Thoracic aorta (tissue), 2 donors: ENCODE measurements around the gene SMNDC1. TPM values are rescaled to one million over a fixed set of nuclear protein-coding genes. Genes with fewer than 3 reads are reported as not detected.
"Not testable (repeated sequence)": the region's sequence is repeated elsewhere in the genome, so short reads cannot be mapped to it uniquely, and the experiment has no call there.

Experiments
- ATAC-seq: fragments of 150-250 bp; one replicate; pipeline ENCODE4 v1.8.0; 2017; ENCODE audit warnings: low read depth; ENCODE audit not compliant: insufficient number of reproducible peaks, low FRiP score
- DNase-seq: peaks from one replicate; pipeline ENCODE4 v3.0.0-alpha.2; 2020; ENCODE audit warnings: low spot score
- H3K27ac ChIP-seq, 2 donors: fragments of 200-600 bp; sonication (generic); 1 replicate in 1 of 2; 2 replicates in 1 of 2; pipeline ENCODE4 v1.5.1; 2016; ENCODE audit warnings: mild to moderate bottlenecking in 2 of 2, moderate library complexity in 2 of 2
- H3K27me3 ChIP-seq: fragments of 200-600 bp; sonication (generic); replicated peaks from 2 replicates; pipeline ENCODE4 v1.6.0; 2016; ENCODE audit warnings: mild to moderate bottlenecking; ENCODE audit not compliant: insufficient read depth
- H3K36me3 ChIP-seq: fragments of 200-600 bp; sonication (generic); one replicate; pipeline ENCODE4 v1.5.1; 2016
- H3K4me1 ChIP-seq, 2 donors: fragments of 200-600 bp; sonication (generic); 1 replicate in 1 of 2; 2 replicates in 1 of 2; pipeline versions ENCODE4 v1.5.1 to v1.6.0; 2016; ENCODE audit warnings: low read depth in 2 of 2, mild to moderate bottlenecking in 1 of 2; ENCODE audit not compliant: control insufficient read depth in 1 of 2
- H3K4me3 ChIP-seq: fragments of 200-600 bp; sonication (generic); 2 replicates; pipeline ENCODE4 v1.5.1; 2016; ENCODE audit warnings: mild to moderate bottlenecking
- H3K9me3 ChIP-seq: fragments of 200-600 bp; sonication (generic); 2 replicates; pipeline ENCODE4 v1.5.1; 2016
- total RNA-seq, 2 donors: library from RNA; depleted of rRNA; stranded (reverse); fragments of >200 nt; gene quantifications; one replicate each; pipeline versions ENCODE4 v1.1.0 to v1.2.3, GENCODE V29; 2016
- TF ChIP-seq, protein P1 (sequence below): fragments of 200-600 bp; sonication (generic); IDR thresholded peaks from one replicate; pipeline ENCODE4 v1.5.1; 2019; ENCODE audit warnings: antibody characterized with exemption

The SMNDC1 gene
- total RNA-seq, 2 donors from 2014 or later = 7.2 to 18.6 TPM

- H3K36me3 ChIP-seq = no peaks in the 10 kb centered on the region
- DNase-seq = no peak
- ATAC-seq = no peak
- H3K4me1 ChIP-seq = peaks cover 26 to 46% of the 10 kb centered on the region in 2 donors
- no peak overlapping the region for H3K4me3 ChIP-seq
- no peaks in the 10 kb centered on the region for H3K27me3 ChIP-seq
- TF ChIP-seq, protein P1, sequence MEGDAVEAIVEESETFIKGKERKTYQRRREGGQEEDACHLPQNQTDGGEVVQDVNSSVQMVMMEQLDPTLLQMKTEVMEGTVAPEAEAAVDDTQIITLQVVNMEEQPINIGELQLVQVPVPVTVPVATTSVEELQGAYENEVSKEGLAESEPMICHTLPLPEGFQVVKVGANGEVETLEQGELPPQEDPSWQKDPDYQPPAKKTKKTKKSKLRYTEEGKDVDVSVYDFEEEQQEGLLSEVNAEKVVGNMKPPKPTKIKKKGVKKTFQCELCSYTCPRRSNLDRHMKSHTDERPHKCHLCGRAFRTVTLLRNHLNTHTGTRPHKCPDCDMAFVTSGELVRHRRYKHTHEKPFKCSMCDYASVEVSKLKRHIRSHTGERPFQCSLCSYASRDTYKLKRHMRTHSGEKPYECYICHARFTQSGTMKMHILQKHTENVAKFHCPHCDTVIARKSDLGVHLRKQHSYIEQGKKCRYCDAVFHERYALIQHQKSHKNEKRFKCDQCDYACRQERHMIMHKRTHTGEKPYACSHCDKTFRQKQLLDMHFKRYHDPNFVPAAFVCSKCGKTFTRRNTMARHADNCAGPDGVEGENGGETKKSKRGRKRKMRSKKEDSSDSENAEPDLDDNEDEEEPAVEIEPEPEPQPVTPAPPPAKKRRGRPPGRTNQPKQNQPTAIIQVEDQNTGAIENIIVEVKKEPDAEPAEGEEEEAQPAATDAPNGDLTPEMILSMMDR = no peak
- H3K9me3 ChIP-seq = no peaks in the 10 kb centered on the region
- no peak overlapping the region for H3K27ac ChIP-seq
Observed at GRCh38 chr10:110258542-110258941, 46.2 kb downstream of the SMNDC1 start.

GRCh38 chr10:110254467-110254866, 50.3 kb downstream of the SMNDC1 start:
- ATAC-seq = no peak
- no peak for DNase-seq
- TF ChIP-seq, protein P1 = no peak
- H3K27me3 ChIP-seq = no peaks in the 10 kb centered on the region
- no peaks in the 10 kb centered on the region for H3K36me3 ChIP-seq
- no peak overlapping the region for H3K4me3 ChIP-seq
- H3K27ac ChIP-seq = peak overlapping the region in 1 of 2 donors; percentile 19
- peaks cover 3 to 45% of the 10 kb centered on the region in 2 donors for H3K4me1 ChIP-seq
- no peaks in the 10 kb centered on the region for H3K9me3 ChIP-seq

DNA sequence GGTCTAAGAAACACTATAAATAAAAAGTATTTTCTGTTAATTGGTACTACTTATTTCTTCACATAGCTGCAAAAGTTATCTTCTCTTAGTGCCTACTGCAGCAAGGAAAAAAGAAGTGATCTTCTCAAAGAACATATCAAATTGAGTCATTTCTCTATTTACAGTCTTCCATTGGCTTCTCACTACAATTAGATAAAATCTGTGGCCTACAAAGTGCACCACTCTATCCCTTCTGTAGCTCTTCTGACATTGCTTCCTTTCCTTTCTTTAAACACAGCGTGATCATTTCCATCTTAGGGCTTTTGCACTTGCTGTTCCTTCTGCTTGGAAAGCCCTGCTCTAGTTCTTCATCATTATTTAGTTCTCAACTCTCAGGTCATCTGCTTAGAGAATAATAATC, 52.6 kb downstream of the SMNDC1 start:
- Histone ChIP-seq H3K27ac (no peak overlapping the region), H3K9me3 (no peaks in the 10 kb centered on the region), H3K36me3 (no peaks in the 10 kb centered on the region), H3K4me3 (no peak overlapping the region), H3K27me3 (no peaks in the 10 kb centered on the region), H3K4me1 (peaks cover 3 to 56% of the 10 kb centered on the region in 2 donors)
- TF ChIP-seq, protein P1 = no peak
- no peak for DNase-seq
- no peak for ATAC-seq

DNA sequence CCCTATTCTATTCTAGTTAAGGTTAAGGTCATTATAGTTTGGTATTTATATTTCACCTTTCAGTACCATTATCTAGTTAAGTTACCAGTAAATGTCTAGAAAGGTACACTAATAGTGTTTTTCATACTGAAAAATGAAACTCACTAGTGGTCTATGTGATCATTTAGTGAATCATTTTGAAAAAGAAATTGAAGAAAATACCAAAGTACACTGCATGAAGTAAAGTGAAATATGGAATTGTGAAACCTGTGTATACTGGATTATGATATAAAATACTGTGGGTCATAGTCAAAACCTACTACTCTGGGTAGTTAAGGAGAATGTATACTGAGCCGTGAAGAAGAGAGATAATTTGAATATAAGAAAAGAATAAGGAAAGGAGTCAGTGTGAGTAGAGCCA, 53.3 kb downstream of the SMNDC1 start:
- not testable (repeated sequence) for H3K27me3 ChIP-seq, H3K4me3 ChIP-seq, DNase-seq, ATAC-seq, H3K9me3 ChIP-seq, H3K36me3 ChIP-seq, H3K27ac ChIP-seq
- H3K4me1 ChIP-seq = peaks cover 3 to 56% of the 10 kb centered on the region in 2 donors

GRCh38 chr10:110249489-110249888, 55.2 kb downstream of the SMNDC1 start:
- H3K4me1 ChIP-seq = peaks cover 3 to 66% of the 10 kb centered on the region in 2 donors
- not testable (repeated sequence) for H3K4me3 ChIP-seq, DNase-seq, ATAC-seq, H3K27ac ChIP-seq, H3K9me3 ChIP-seq, H3K36me3 ChIP-seq, H3K27me3 ChIP-seq

GRCh38 chr10:110247833-110248232, 56.9 kb downstream of the SMNDC1 start:
- not testable (repeated sequence) for ATAC-seq, H3K27ac ChIP-seq, H3K4me3 ChIP-seq, H3K9me3 ChIP-seq, H3K36me3 ChIP-seq, H3K27me3 ChIP-seq, DNase-seq
- H3K4me1 ChIP-seq = peaks cover 3 to 59% of the 10 kb centered on the region in 2 donors

DNA sequence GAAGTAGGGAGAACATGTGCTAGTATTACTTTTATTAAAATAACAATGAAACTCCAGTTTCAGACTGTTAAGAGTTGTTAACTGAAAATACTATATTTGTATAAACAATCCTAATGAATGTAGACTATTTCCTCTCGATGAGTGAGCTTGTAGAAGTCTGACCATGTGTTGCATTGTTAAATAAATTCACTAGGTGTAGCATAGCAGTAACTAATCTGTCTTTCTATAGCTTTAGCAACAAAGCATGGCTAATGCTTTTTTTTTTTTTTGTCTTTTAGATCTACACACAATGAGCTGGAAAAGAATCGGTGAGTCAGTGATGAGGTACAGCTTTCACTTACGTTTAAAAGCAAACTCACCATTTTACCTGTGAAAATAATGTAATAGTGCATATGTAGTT, 60.2 kb downstream of the SMNDC1 start:
- TF ChIP-seq, protein P1 = no peak
- Histone ChIP-seq H3K27me3 (no peaks in the 10 kb centered on the region), H3K27ac (no peak overlapping the region), H3K4me3 (no peak overlapping the region), H3K4me1 (peaks cover 1 to 52% of the 10 kb centered on the region in 2 donors), H3K36me3 (peaks cover 5% of the 10 kb centered on the region), H3K9me3 (no peaks in the 10 kb centered on the region)
- no peak for ATAC-seq
- no peak for DNase-seq
